GM12872 (cell line): Measurements from ENCODE around the gene BCAR1.

Source experiments
- CTCF ChIP-seq: IDR thresholded peaks from 3 replicates; pipeline ENCODE4 v1.5.1; 2011; ENCODE audit warnings: low read depth, mild to moderate bottlenecking, low read length, moderate library complexity; ENCODE audit not compliant: insufficient read depth

The BCAR1 gene

GRCh38 chr16:75204410-75204758, 47.0 kb downstream of the BCAR1 start:
- TF ChIP-seq CTCF = no peak

GRCh38 chr16:75203667-75204409, 47.6 kb downstream of the BCAR1 start:
- no peak for TF ChIP-seq CTCF

GRCh38 chr16:75203096-75203495, 48.3 kb downstream of the BCAR1 start:
- TF ChIP-seq CTCF = no peak

GRCh38 chr16:75202069-75202590, 49.3 kb downstream of the BCAR1 start:
- TF ChIP-seq CTCF = no peak

GRCh38 chr16:75198135-75198600, 53.3 kb downstream of the BCAR1 start:
- TF ChIP-seq CTCF = no peak

- no peak for TF ChIP-seq CTCF
Measured at GRCh38 chr16:75197522-75198134, 53.8 kb downstream of the BCAR1 start.

- no peak for TF ChIP-seq CTCF
Measured at GRCh38 chr16:75196836-75197235, 54.6 kb downstream of the BCAR1 start.
